K562 (cell line): Measurements from ENCODE around the gene RSPH1. TPM values are rescaled to one million over a fixed set of nuclear protein-coding genes. Genes with fewer than 3 reads are reported as not detected.

Source experiments
- BCL6 ChIP-seq: fragments of 250-450 bp; sonication (Bioruptor Pico); IDR thresholded peaks from 2 replicates; pipeline ENCODE4 v1.4.0; 2020
- CEBPB ChIP-seq: fragments of 450-650 bp; IDR thresholded peaks from 2 replicates; pipeline ENCODE4 v1.6.1; 2016; ENCODE audit warnings: missing genetic modification characterization, missing compliant biosample characterization
- CHD4 ChIP-seq: fragments of 200-600 bp; sonication (generic); IDR thresholded peaks from 3 replicates; pipeline ENCODE4 v1.6.1; 2012; ENCODE audit warnings: low read depth, mild to moderate bottlenecking, mixed read lengths, low read length, inconsistent platforms; ENCODE audit not compliant: insufficient read depth, insufficient replicate concordance, poor library complexity, severe bottlenecking
- CTBP1 ChIP-seq: fragments of 450-650 bp; IDR thresholded peaks from 2 replicates; pipeline ENCODE4 v1.6.1; 2016; ENCODE audit warnings: borderline replicate concordance
- EP300 ChIP-seq: IDR thresholded peaks from 2 replicates; pipeline ENCODE4 v1.6.1; 2012; ENCODE audit warnings: low read length, improper control_type of control experiment
- FOXJ2 ChIP-seq: fragments of 200-800 bp; sonication (Bioruptor generic); IDR thresholded peaks from 2 replicates; pipeline ENCODE4 v1.6.1; 2016; ENCODE audit warnings: missing genetic modification characterization, missing compliant biosample characterization
- GABPB1 ChIP-seq: sonication (generic); formaldehyde crosslinking; IDR thresholded peaks from 2 replicates; pipeline ENCODE4 v1.8.0; 2022; ENCODE audit warnings: mild to moderate bottlenecking, missing genetic modification reagents
- KAT7 ChIP-seq: sonication (generic); formaldehyde crosslinking; IDR thresholded peaks from 2 replicates; pipeline ENCODE4 v1.8.0; 2022; ENCODE audit warnings: missing genetic modification reagents, mild to moderate bottlenecking, borderline replicate concordance
- MAFG ChIP-seq: fragments of 450-650 bp; conservative IDR thresholded peaks from 2 replicates; pipeline ENCODE4 v1.6.1; 2016; ENCODE audit warnings: missing genetic modification characterization, missing compliant biosample characterization
- MAZ ChIP-seq, 2 experiments: fragments of 450-650 bp in 1 of 2; sonication (generic) in 1 of 2; formaldehyde crosslinking; IDR thresholded peaks in 1 of 2; conservative IDR thresholded peaks in 1 of 2; 2 replicates each; pipeline versions ENCODE4 v1.4.0 to v1.5.0; 2020; ENCODE audit warnings: mild to moderate bottlenecking in 1 of 2, missing genetic modification reagents in 1 of 2
- MCM2 ChIP-seq: fragments of 450-650 bp; IDR thresholded peaks from 2 replicates; pipeline ENCODE4 v1.6.1; 2017; ENCODE audit warnings: low read depth, mild to moderate bottlenecking
- MYC ChIP-seq, 2 experiments: fragments of 250-450 bp in 1 of 2; sonication (Bioruptor Pico) in 1 of 2; IDR thresholded peaks; 2 replicates each; pipeline versions ENCODE4 v1.5.1 to v1.6.1; 2012 to 2021; ENCODE audit warnings: low read depth in 2 of 2, borderline replicate concordance in 1 of 2, improper control_type of control experiment in 1 of 2, low read length in 1 of 2, mild to moderate bottlenecking in 1 of 2, moderate library complexity in 1 of 2
- NCOA1 ChIP-seq: fragments of 450-650 bp; IDR thresholded peaks from 2 replicates; pipeline ENCODE4 v1.6.1; 2016; ENCODE audit warnings: low read depth
- NRF1 ChIP-seq, 2 experiments: fragments of 450-650 bp; IDR thresholded peaks in 1 of 2; conservative IDR thresholded peaks in 1 of 2; 2 replicates each; pipeline ENCODE4 v1.6.1; 2014; ENCODE audit warnings: mild to moderate bottlenecking in 2 of 2
- RFX1 ChIP-seq: fragments of 450-650 bp; IDR thresholded peaks from 2 replicates; pipeline ENCODE4 v1.6.1; 2016; ENCODE audit warnings: mild to moderate bottlenecking, moderate library complexity
- TAL1 ChIP-seq: fragments of 450-650 bp; IDR thresholded peaks from 2 replicates; pipeline ENCODE4 v1.6.1; 2016; ENCODE audit warnings: mild to moderate bottlenecking
- ZNF23 ChIP-seq: fragments of 250-450 bp; sonication (Bioruptor Pico); IDR thresholded peaks from 2 replicates; pipeline ENCODE4 v1.4.0; 2020; ENCODE audit warnings: mild to moderate bottlenecking
- ZNF57 ChIP-seq: fragments of 450-650 bp; formaldehyde crosslinking; IDR thresholded peaks from 2 replicates; pipeline ENCODE4 v1.4.0; 2020; ENCODE audit warnings: mild to moderate bottlenecking, moderate library complexity
- polyA plus RNA-seq, 8 experiments: library from polyadenylated mRNA; depleted of rRNA in 4 of 8; stranded (reverse) in 5 of 8; unstranded in 3 of 8; fragments of >200 nt; fragmentation: Nextera tagmentation in 2 of 8; fragmentation: Illumina TruSeq in 1 of 8; extraction: Ambion mirVana in 2 of 8; extraction: Trizol in 1 of 8; gene quantifications; 2 replicates each; pipeline versions ENCODE4 v1.2.1 to v1.2.3, GENCODE V29; 2011 to 2014; ENCODE audit warnings: inconsistent platforms in 1 of 8, missing spikeins in 1 of 8
- total RNA-seq, 7 experiments: library from RNA; depleted of rRNA in 6 of 7; stranded (reverse); fragments of >200 nt in 6 of 7; fragmentation: Illumina TruSeq in 2 of 7; extraction: Trizol in 2 of 7; gene quantifications; 2 replicates each; pipeline versions ENCODE4 v1.2.1 to v1.2.3, GENCODE V29; 2011 to 2021; ENCODE audit warnings: low replicate concordance in 1 of 7
- TF ChIP-seq, protein P1 (sequence below): fragments of 450-650 bp; IDR thresholded peaks from 2 replicates; pipeline ENCODE4 v1.6.1; 2016; ENCODE audit warnings: low read depth, mild to moderate bottlenecking, moderate library complexity
- TF ChIP-seq, protein P2 (sequence below): IDR thresholded peaks from 2 replicates; pipeline ENCODE4 v1.6.1; 2016; ENCODE audit warnings: missing genetic modification characterization, missing compliant biosample characterization

RSPH1 gene
- total and polyA plus RNA-seq, 9 of the 15 experiments (the other 6 are each of a cell fraction or from before 2014, with no cell fraction given): 0.17 TPM; not detected in 8

DNA sequence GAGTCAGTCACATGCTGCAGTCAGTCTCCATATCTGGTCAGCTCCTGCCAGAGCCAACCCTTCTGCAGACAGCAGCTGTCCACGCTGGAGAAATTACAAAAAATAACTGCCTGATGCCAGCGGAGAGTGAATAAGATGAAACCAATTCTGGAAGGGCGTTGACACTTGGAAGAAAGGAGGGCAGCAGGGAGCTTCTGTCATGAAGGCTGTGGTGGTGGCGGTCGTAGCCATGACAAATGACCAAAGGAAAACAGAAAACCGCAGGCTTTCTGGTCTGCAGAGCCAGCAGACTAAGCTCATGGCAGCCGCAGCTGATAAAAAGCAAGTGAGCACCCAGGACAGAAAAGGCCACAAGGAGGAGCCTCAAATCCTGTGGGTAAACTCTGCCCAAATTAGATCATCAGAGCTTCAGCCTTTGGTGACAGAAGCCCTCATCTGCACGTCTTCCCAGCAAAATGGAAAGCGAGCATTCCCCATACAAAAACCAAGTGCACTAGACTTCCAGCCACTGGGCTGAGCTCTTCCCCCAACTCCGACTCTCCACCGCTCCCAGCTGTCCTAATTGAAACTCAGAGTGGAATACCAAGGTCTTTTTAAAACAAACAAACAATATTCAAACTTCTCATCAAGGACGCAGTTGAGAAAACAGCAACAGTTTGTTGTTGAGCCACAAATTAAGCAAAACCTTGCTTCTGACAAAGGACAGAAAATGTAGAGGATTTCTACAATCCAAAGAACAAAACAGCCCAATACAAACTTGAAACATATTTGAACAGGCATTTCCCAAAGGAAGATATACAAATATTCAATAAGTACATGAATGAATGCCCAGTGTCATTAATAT lies 28.7 kb downstream of the RSPH1 start (continued):
- peak; percentile 31; the same call in 1 of the 2 replicates for TF ChIP-seq EP300
- no peak for TF ChIP-seq NCOA1
- TF ChIP-seq GABPB1 (CRISPR knock-in tag): peak; percentile 44; the same call in 1 of the 2 replicates
- TF ChIP-seq MAZ (CRISPR knock-in tag; conservative IDR thresholded peaks at IDR 0.05 in 1 of 2, IDR thresholded peaks at IDR 0.05 in 1 of 2): 0 out of 4 replicates have a peak, but pooled peaks of 1 of the 2 experiments have one; percentile 22
- no peak for TF ChIP-seq MAFG (tag)
- no peak for TF ChIP-seq CEBPB (tag)
- TF ChIP-seq FOXJ2 (tag): no peak
- TF ChIP-seq CTBP1: peak; percentile 56; the same call in 1 of the 2 replicates
- TF ChIP-seq KAT7: no peak
- peak; percentile 3; the same call in 1 of the 2 replicates for TF ChIP-seq TAL1
- TF ChIP-seq, protein P1, sequence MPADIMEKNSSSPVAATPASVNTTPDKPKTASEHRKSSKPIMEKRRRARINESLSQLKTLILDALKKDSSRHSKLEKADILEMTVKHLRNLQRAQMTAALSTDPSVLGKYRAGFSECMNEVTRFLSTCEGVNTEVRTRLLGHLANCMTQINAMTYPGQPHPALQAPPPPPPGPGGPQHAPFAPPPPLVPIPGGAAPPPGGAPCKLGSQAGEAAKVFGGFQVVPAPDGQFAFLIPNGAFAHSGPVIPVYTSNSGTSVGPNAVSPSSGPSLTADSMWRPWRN: peak; percentile 77; the same call in 1 of the 2 replicates
- no peak for TF ChIP-seq BCL6 (CRISPR knock-in tag)
- TF ChIP-seq, protein P2, sequence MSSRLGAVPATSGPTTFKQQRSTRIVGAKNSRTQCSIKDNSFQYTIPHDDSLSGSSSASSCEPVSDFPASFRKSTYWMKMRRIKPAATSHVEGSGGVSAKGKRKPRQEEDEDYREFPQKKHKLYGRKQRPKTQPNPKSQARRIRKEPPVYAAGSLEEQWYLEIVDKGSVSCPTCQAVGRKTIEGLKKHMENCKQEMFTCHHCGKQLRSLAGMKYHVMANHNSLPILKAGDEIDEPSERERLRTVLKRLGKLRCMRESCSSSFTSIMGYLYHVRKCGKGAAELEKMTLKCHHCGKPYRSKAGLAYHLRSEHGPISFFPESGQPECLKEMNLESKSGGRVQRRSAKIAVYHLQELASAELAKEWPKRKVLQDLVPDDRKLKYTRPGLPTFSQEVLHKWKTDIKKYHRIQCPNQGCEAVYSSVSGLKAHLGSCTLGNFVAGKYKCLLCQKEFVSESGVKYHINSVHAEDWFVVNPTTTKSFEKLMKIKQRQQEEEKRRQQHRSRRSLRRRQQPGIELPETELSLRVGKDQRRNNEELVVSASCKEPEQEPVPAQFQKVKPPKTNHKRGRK: 0 out of 2 replicates have a peak, but pooled peaks have one; percentile 37
- TF ChIP-seq ZNF23: no peak
- no peak for TF ChIP-seq CHD4
- peak; percentile 53 for TF ChIP-seq RFX1
- 0 out of 2 replicates have a peak, but pooled peaks have one; percentile 38 for TF ChIP-seq MYC (IDR thresholded peaks at IDR 0.05; ENCODE audit: low read depth, low read length)
- no peak for TF ChIP-seq MYC (CRISPR knock-in tag; IDR thresholded peaks at IDR 0.05; ENCODE audit: borderline replicate concordance, low read depth)
- peak in 1 of 2 experiments; percentile 11; a peak in 1 of 4 replicates for TF ChIP-seq NRF1 (conservative IDR thresholded peaks at IDR 0.05 in 1 of 2, IDR thresholded peaks at IDR 0.05 in 1 of 2)
- TF ChIP-seq MCM2: no peak
- TF ChIP-seq ZNF57 (CRISPR knock-in tag): no peak
